DMS 273 (cell line): ENCODE data around the gene SORL1.

Experiments used
- DNase-seq: peaks from one replicate; lab custom pipeline; 2025; ENCODE audit not compliant: unreplicated experiment; lab: John Stamatoyannopoulos, UW

SORL1 gene

DNA sequence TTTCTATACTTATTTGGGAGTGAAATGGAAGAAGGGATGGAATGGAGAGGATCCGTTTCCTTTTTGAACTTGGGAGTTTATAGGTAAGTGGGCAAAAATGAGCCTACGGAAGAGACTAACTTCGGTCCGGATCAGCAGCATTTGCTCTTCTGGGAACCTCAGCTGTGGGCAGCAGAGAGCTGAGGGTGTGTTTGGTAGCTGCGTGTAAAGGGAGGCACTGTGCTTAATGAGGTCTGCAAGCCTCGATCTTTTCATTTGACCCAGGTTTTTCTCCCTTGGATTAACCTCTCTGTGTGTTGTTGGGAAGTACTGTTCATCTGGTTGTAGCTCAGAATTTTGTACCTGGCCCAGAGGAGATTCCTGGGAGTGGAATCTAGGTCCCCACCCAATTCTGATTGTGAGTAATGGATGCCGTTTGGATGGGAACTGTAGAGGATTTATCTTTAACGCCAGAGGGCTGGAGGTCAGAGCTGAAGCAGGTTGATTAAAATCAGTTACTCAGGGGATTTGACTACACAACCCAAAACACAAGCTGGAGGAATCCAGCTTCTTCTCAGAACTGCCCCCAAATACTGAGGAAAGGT lies 202.2 kb downstream of the SORL1 start:
- DNase-seq, result no peak

DNA sequence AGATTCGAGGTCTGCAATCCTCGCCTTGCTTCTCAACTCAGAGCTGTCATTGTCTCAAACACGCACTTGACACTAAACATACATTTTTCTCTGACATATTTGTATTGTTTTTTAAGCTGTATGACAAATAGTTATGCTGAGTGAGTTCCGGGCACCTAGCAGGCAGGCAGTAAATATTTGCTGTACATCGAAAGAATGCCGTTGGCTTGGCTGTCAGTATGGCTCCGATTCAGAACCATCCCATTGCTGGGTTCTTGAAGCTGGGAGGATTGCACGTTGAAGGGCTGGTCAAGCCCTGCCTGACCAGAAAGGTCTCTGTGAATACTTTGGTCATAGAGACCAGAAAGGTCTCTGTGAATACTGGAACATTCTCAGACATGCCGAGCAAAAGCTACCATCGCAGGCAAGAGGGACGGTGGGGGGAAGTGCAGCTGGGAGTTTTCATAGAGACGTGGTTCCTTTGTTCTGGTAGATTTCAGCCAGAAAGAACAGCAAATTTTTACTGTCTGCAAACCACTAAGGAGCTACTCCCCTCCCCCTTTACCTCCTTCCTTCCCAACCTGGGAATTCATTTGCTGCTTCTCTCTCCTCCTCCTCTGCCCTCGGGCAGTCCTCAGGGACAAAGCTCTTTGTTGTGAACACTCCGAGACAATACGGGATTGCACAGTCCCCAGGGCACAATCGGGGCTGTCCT lies 202.9 kb downstream of the SORL1 start:
- no peak for DNase-seq

DNA sequence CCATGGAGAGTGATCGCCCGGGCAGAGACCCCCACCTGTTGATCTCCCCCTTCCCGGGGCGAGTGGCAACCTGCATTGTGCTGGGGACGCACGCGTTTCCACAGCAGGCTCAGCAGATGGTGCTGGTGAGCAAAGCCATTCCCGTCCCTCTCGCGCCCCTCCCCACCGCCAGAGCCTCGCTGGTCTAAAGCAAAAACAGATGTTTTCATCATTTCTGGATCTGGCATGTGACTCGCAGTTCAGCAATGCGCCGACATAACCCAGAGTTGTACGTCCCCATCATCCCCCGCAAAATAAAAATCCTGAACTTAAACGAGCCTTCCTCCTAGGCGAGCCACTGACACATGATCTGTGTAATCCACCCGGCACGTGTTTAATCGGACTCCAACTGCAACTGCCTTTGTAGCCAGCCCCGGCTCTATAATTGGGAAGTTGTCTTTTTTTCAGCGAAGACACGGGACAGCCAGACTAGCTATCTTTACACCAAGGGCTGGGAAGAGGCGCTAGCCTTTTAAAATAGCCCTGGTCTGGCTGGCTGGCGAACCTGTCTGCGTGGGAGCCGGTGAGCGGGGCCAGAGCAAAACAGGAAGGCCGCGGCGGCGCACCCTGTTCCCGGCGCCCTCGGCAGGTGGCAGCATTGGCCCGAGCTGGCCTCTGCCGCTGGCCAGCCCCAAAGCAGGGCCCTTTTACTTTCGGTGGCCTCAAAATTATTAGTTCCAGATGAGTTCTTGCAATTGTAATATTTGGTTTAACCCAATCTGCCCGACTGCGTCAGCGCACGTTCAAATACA lies 203.6 kb downstream of the SORL1 start:
- DNase-seq, result peak; percentile 84

DNA sequence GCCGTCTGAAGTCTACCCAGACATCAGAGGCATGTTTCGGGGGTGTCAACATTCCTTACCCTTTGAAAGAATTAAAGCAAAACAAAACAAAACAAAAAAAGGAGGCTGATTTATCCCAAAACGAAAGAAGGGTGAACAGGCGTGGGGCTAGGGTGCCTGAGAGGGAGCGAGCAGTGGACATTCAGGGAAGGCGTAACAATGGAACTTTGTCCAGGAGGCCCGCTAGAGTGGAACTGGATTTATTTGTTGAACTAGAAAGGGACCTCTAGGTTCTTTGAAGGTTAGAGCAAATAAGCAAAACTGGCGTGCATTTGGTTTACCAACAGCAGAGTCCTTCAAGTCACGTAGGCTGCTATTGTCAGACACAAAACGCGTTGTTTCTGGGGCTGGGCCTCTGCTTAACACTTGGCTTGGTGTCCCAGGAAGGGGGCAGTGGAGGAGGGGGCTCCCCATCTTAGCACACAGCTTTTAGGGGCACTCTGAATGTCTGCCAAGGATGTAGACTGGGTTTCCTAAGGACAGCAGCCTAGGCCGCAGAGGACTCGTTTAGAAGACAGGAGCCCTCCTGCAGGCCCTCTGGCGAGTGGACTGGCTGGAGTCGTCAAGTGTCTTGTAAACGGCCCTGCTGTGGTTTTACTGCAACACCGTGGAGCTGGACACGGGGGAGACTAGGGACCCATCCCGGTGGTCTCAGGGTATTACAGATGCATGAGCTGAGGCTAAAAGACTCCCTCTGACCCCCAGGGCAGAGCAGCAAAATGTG lies 204.4 kb downstream of the SORL1 start:
- no peak for DNase-seq

DNA sequence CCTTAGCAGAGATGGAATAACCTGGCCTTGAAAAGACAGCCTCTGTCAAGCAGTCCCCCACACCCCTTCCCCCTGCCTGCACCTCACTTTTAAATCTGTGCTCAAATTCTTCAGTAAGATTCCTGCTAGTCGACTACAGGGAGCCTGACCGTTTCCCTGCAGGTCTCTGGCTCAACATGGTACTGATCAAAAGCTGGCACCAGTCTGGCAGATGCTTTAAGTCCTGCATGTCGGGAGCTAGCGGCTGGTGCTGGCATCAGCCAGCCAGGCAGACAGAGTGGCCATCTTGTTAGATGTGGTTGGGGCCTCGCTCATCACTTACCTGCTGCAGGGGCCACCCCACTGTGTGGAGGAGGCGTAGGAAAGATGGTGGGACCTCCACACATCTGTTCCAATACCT lies 205.0 kb downstream of the SORL1 start:
- DNase-seq, result no peak

DNA sequence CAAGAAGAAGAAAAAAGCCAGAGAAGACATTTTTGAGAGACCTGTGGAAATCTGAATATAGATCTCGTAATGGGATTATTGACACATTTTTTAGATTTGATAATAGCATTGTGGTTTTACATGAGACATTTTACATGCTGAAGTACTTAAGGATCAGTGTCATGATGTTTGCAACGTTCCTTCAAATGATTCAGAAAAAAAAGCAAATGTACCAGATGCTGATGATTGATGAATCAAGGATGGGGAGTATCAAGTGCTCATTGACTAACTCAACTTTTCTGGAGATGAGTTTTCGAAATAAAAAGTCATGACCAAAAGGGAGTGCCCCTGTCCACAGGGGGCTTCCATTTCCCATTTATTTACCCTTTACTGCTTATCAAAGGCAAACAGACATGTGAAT lies 207.7 kb downstream of the SORL1 start:
- DNase-seq, result no peak

DNA sequence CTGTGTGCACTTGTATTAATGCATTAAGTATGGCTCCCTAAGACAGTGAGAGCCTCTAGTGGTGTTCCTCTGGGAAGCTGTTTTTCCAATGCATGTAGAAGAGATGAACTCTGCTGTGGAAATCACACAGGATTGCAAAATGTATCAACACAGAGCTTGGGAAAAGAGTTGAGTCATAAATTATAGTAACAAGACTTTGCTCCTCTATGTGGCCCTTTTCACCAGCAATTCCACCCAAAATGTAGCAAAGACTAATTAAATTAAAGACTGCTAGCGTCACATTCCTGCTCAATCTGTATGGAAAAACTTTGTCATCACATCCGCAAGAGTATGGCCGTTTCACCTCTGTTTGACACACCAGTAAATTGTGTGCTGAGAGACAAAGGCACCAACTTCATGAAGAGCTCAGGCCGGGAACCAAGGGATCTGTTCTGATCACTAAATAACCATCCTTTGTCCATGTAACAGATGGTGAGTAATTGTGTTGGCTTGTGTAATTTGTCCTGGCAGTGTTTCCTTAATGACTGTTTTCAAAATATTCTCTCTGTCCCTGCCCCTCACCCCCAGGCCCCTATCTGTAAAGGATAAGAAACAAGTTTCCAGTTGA lies 209.9 kb downstream of the SORL1 start:
- peak; percentile 42 for DNase-seq

DNA sequence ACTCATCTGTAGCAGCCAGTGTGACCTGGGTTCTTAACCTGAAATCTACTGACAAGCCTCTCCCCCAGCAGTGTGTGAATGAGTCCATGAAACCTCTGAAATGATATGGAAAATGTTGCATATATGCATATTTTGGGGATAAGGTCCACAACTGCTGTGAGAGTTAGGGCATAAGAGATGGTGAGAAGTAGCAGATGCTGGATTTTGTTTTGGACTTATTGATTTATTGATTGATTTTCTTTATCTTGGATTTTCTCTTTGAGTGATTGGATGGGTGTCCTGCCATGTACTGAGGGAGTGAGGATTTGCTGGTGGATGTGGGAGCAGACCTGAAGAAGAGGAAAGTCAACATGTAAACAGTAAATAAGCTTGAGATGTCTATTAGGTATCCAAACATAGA lies 212.0 kb downstream of the SORL1 start:
- no peak for DNase-seq

DNA sequence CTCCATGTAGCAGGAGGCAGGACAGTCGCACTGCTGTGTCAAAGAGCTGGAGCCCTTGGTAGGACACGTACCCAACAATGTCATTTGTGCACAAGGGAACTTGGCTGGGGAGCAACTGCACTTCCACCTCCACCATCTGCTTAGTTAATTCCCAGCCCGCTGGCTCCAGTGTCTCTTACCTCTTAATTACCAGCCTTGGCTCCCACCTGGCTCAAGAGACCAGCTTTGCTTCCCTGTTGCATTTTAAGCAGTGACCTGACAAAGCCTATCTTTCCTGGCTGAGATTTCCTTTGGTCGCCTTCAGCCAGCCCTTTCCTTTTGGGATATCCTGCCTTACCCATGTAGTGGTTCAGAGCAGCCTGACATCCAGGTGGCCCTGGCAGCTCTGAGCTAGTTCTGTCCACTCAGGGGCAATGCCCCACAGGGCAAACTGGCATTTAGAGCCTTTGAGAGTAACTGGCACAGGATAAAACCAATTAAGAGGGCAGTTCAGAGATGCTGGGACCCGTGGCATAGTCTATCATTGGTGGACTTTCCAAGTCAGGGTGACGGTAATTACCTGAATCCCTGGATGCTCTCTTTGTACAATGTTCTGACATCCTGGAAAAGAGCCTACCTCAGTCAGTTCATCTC lies 213.2 kb downstream of the SORL1 start:
- peak; percentile 74 for DNase-seq

DNA sequence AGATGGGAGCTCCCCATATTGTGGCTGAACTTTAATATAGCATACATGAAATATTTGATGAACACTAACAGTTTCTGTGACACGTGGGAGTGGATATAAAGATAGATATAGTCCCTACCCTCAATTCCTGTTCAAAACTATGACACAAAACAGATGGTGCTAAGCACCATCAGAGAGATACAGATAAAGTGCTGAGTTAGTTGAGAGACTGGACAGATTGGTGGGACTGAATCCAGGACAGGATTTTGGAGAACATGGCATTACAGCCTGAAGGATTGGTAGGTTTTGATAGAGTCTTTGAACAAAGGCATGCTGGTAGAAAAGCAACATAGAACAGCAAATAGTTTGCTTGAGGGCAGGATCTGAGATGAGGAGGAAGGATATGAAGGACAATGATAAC lies 215.7 kb downstream of the SORL1 start:
- no peak for DNase-seq

DNA sequence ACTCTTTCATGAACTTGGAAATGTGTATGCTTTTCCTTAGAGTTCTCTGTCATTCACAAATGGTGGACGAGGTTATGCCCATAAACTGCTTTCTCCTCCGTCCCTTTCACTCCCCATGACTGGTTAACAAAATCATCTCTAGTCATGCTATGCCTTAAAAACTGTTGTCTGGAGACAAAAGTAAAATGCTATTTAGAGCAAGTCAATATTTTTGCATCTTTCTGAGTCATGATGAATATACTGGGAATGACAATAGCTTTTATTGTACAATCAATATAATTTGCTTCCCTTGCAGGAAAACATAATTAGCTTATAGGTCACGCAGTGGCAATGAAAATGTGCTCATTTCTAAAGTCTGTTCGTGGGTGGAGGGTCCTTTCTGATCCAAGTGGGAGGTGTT lies 217.3 kb downstream of the SORL1 start:
- DNase-seq, result no peak

DNA sequence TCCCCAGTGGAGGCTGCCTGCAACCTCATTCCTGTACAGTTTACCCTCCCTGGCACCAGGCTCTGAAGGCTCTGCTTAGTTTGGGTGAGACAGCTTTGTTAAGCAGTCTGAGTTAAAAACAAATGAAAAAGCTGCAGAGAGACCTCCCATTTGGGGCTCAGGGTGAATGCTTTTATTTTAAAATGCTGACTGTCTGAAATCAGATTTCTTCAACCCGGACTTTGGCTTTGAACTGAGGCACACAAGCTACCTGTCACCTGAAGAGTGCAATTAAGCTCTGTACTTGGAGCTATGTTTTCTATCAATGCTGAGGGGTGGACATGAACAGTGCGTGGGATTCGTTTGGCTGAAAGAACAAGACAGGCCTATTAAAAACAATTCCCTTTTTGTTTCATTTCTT lies 218.2 kb downstream of the SORL1 start:
- DNase-seq, result peak; percentile 8

DNA sequence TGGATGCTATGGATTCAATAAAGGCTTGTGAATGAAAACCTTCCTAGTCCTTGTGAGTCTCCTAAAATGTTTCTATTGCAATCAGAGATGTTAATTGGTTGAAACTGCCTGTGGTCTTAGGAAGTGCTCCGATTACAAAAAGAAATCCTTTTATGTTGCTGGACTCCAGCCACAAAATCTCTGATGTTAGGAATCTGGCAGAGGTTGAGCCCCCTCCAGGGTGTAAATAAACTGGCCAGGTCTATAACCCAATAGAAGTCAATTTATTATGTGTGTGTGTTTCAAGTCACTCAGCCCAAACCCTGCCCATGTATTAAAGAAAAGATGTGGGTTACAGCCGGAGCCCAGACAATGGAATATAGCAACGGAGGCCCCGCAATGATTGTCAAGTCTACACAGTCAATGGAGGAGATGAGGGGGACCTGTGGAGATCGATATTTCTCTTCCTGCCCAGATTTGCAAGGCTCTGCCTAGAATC lies 218.7 kb downstream of the SORL1 start:
- DNase-seq, result peak; percentile 70

DNA sequence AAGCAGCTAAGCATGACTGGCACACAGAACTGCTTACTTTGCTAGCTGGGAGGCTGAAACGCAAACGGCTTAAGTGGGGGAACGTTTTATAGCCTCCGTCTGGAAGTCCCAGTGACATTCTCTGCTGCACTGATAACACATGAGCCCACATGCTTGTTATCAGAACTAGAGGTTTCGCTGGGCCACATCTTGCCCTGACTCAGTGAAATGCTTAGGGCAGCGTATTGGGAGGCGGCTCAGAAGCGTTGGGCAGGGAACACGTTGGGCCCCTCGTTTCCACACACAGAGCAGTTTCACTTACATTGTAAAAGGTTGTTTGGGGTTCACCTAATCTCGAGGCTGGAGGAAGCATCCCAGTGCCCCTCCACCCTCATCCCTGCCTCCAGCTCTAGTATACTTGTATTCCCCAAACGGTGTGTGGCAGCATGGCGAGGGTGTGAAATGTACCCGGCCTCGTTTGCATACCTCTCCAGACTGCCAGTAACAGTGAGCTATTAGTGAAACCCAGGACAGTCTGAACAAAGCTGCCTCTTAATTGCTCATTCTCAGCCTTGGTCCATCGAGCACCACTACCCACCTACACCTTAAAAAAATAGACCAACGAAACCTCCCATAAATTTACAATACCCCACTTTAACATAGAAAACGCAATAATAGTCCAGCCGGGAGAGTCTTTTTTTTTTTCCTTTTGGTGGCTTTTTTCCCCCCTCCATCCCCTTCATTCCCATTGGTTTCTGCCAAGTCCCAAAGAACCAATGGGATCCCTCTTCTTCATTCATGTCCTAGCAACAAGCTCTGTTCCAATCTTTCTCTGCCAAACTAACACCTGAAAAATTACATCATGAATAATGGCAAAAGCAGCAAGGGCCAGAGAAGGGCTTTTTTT lies 219.4 kb downstream of the SORL1 start:
- peak; percentile 88 for DNase-seq

DNA sequence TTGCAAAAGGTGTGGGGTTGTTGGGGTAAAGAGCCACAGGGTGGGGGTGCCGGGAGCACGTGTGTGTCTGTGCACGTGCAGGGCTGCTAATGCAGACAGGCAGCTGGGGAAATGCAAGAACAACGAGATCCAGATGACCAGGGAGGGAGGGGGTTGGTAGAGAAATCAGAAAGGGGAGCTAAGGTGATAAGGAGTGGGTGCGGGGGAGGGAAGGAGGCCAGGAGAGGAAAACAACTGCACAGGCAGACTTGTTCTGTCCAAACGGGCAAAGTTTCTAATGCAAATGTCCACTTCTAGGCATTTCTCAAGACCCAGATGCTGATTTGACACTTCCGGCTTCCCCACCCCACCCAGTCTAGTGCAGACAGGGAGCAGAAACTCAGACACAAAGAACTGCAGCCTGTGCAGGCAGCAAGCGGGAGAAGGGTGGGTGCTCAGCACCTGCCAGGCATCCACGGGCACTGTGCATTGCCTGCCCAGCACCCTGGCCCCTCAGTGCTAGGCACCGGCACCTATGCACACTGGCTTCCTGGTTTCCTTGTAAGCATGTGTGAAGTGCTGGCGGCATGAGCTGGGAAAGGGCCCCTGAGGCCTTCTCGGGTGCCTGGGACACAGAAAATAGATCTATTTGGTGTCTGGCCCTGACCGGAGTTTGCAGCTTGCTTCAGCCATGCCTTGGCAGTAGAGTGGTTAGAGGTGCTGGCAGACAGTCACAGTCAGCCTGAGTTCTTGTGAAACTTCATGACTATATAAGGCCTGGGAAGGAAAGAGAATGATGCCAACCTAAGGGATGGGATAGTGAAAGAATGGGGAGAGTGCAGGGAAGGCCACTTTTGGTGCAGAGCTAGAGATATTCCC lies 220.7 kb downstream of the SORL1 start:
- peak; percentile 24 for DNase-seq

DNA sequence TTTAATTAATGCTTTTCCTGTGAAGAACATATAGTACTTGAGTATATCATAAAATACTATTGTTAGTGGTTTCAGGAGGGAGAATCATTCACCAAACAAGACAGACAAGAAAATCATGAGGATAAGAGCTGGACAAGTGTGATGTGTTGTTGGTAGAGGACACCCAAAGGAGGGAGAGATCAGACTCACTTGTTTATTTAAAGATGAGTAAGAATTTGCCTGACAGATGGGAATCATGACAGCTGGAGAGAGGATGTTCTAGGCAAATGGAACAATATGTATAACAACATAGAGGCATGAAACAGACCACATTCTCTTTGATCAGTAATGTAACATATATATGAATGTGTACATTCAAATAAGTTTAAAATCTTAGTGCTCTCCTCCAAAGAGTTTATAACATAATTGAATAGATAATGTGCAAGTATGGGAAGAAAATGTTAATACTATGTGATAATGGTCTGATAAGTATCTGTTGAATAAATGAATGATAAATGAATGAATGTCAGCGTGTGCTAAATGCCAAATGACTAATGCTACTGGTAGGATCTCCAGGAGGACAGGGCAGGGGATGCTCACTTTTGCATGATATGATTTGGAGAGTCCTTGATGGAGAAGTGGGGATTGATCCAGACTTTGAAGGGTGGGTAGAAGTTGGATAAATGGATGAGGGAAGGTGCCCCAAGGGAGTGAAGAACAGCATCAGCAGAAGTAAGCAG lies 229.6 kb downstream of the SORL1 start:
- no peak for DNase-seq
